ENCODE results near the gene MTFMT. TPM values are rescaled to one million over a fixed set of nuclear protein-coding genes. Genes with fewer than 3 reads are reported as not detected.

MTFMT gene
- total RNA-seq, 1 experiment from 2014 or later, result 30.4 TPM

- H3K4me2 ChIP-seq (ENCODE audit: low read length), result no peak overlapping the region
- no peak overlapping the region for H3K4me3 ChIP-seq (replicated peaks in 1 of 2; ENCODE audit: low read depth in 1 of 2, low read length in 2 of 2)
- ChIA-PET RAD21 (ENCODE audit: low non-redundant PET in 1 of 2, low total read pairs in 2 of 2, uncharacterized antibody in 2 of 2, unreplicated experiment in 2 of 2) (no interaction called here), POLR2A (no interaction called here), CTCF (interaction anchor here (6.5 kb wide), 1 partner anchor 44 kb away, joined by 52 read pairs; no protein-coding TSS in a partner anchor)
- ATAC-seq (no peak), DNase-seq (ENCODE audit: low read depth, low spot score) (no peak)
- H2AFZ ChIP-seq (ENCODE audit: low read depth, low read length, poor library complexity, severe bottlenecking), result no peak overlapping the region
- no peaks in the 10 kb centered on the region for H4K20me1 ChIP-seq (ENCODE audit: insufficient read depth)
- no peak overlapping the region for H3K27ac ChIP-seq (ENCODE audit: low read depth, low read length)
- no peaks in the 10 kb centered on the region for H3K79me2 ChIP-seq (ENCODE audit: insufficient read depth, low read length)
- H3K9me2 ChIP-seq (ENCODE audit: insufficient read depth), result no peaks in the 10 kb centered on the region
- H3K27me3 ChIP-seq (ENCODE audit: insufficient read depth, low read length), result no peaks in the 10 kb centered on the region
- no TSS peak for BruUV-seq (replicated peaks)
- H3K9ac ChIP-seq (ENCODE audit: low read length), result no peak overlapping the region
- intact Hi-C loops (cut with micrococcal nuclease), result no loop called here
- H3K9me3 ChIP-seq (ENCODE audit: control insufficient read depth in 1 of 2, insufficient read depth in 1 of 2, low read depth in 1 of 2, low read length in 2 of 2), result no peaks in the 10 kb centered on the region
- H3K36me3 ChIP-seq (ENCODE audit: control insufficient read depth in 1 of 2, insufficient read depth in 2 of 2, low read length in 2 of 2), result no peaks in the 10 kb centered on the region
- peaks cover 23 to 39% of the 10 kb centered on the region in 2 experiments for H3K4me1 ChIP-seq (ENCODE audit: control insufficient read depth in 1 of 2, insufficient read depth in 2 of 2, low read length in 2 of 2)
- TF ChIP-seq ZFX (IDR thresholded peaks at IDR 0.05) (no peak), CEBPB (IDR thresholded peaks at IDR 0.05; ENCODE audit: low read depth) (no peak), SIN3A (IDR thresholded peaks at IDR 0.05; ENCODE audit: low read depth) (no peak), CBX3 (IDR thresholded peaks at IDR 0.05; ENCODE audit: low read depth) (no peak), ZNF274 (IDR thresholded peaks at IDR 0.05; ENCODE audit: low read depth, low read length) (no peak), FOSL1 (IDR thresholded peaks at IDR 0.05; ENCODE audit: low read depth) (no peak), SP1 (IDR thresholded peaks at IDR 0.05; ENCODE audit: low read depth) (no peak)
- TF ChIP-seq, protein P1, sequence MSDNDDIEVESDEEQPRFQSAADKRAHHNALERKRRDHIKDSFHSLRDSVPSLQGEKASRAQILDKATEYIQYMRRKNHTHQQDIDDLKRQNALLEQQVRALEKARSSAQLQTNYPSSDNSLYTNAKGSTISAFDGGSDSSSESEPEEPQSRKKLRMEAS (IDR thresholded peaks at IDR 0.05), result no peak
- TF ChIP-seq, protein P2, sequence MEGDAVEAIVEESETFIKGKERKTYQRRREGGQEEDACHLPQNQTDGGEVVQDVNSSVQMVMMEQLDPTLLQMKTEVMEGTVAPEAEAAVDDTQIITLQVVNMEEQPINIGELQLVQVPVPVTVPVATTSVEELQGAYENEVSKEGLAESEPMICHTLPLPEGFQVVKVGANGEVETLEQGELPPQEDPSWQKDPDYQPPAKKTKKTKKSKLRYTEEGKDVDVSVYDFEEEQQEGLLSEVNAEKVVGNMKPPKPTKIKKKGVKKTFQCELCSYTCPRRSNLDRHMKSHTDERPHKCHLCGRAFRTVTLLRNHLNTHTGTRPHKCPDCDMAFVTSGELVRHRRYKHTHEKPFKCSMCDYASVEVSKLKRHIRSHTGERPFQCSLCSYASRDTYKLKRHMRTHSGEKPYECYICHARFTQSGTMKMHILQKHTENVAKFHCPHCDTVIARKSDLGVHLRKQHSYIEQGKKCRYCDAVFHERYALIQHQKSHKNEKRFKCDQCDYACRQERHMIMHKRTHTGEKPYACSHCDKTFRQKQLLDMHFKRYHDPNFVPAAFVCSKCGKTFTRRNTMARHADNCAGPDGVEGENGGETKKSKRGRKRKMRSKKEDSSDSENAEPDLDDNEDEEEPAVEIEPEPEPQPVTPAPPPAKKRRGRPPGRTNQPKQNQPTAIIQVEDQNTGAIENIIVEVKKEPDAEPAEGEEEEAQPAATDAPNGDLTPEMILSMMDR (IDR thresholded peaks at IDR 0.05 in 2 of 3, conservative IDR thresholded peaks at IDR 0.05 in 1 of 3; ENCODE audit: borderline replicate concordance in 1 of 3, insufficient read depth in 1 of 3, low read depth in 2 of 3, low read length in 2 of 3), result no peak
- TF ChIP-seq, protein P3, sequence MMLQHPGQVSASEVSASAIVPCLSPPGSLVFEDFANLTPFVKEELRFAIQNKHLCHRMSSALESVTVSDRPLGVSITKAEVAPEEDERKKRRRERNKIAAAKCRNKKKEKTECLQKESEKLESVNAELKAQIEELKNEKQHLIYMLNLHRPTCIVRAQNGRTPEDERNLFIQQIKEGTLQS (IDR thresholded peaks at IDR 0.05), result no peak
These were observed 29.2 kb upstream of the MTFMT start for GRCh38 chr15:65058394-65059368.

Data from HCT116 (cell line).